Uterus (tissue), 4 donors: Measurements from ENCODE around the gene ROCK2. TPM values are rescaled to one million over a fixed set of nuclear protein-coding genes. Genes with fewer than 3 reads are reported as not detected.
"Not testable (repeated sequence)": the region's sequence is repeated elsewhere in the genome, so short reads cannot be mapped to it uniquely, and the experiment has no call there.

ENCODE experiments used
- DNase-seq, 2 donors: peaks; one replicate each; pipeline ENCODE4 v3.0.0-alpha.2; 2019 to 2020
- H3K27ac ChIP-seq, 2 donors: fragments of 200-600 bp; sonication (generic); 1 replicate in 1 of 2; 2 replicates in 1 of 2; pipeline ENCODE4 v1.5.1; 2016 to 2018
- H3K27me3 ChIP-seq, 2 donors: fragments of 200-600 bp; sonication (generic); one replicate each; pipeline ENCODE4 v1.5.1; 2018 to 2019; ENCODE audit warnings: control low read depth in 1 of 2
- H3K36me3 ChIP-seq, 2 donors: fragments of 200-600 bp; sonication (generic); one replicate each; pipeline ENCODE4 v1.5.1; 2019; ENCODE audit warnings: control low read depth in 1 of 2
- H3K4me1 ChIP-seq, 2 donors: fragments of 200-600 bp; sonication (generic); one replicate each; pipeline ENCODE4 v1.5.1; 2018 to 2019; ENCODE audit warnings: control low read depth in 1 of 2
- H3K4me3 ChIP-seq, 2 donors: fragments of 200-600 bp; sonication (generic); 1 replicate in 1 of 2; 2 replicates in 1 of 2; pipeline ENCODE4 v1.5.1; 2018 to 2019; ENCODE audit warnings: mild to moderate bottlenecking in 1 of 2
- H3K9me3 ChIP-seq, 2 donors: fragments of 200-600 bp; sonication (generic); one replicate each; pipeline ENCODE4 v1.5.1; 2019; ENCODE audit warnings: control low read depth in 1 of 2
- POLR2A ChIP-seq, 2 donors: fragments of 450-650 bp; IDR thresholded peaks; one replicate each; pipeline ENCODE4 v1.6.1; 2016; ENCODE audit warnings: antibody characterized with exemption in 2 of 2, mild to moderate bottlenecking in 1 of 2, moderate library complexity in 1 of 2
- intact Hi-C: fragments of 100-400 bp; cut with DNase I; formaldehyde crosslinking; loops from one replicate; pipeline ENCODE4 v1.15.1; 2023; ENCODE audit warnings: low total_unique reads
- total RNA-seq, 4 donors: library from RNA; depleted of rRNA in 3 of 4; stranded (reverse); fragments of >200 nt in 3 of 4; gene quantifications; one replicate each; pipeline versions ENCODE4 v1.1.0 to v1.2.4, GENCODE V29; 2014 to 2023
- TF ChIP-seq, protein P1 (sequence below), 4 experiments: fragments of 200-600 bp in 2 of 4; fragments of 450-650 bp in 2 of 4; sonication (generic) in 2 of 4; IDR thresholded peaks; one replicate each; pipeline ENCODE4 v1.5.1; 2016 to 2019; ENCODE audit warnings: antibody characterized with exemption in 4 of 4, mild to moderate bottlenecking in 2 of 4, moderate library complexity in 1 of 4
- donor health status: DM: yes; HTN: yes; CAD: no.

Gene ROCK2
- total RNA-seq, 4 donors from 2014 or later: 78.5 to 143 (median 122) TPM

- no peak for DNase-seq
- Histone ChIP-seq H3K27me3 (no peaks in the 10 kb centered on the region), H3K9me3 (no peaks in the 10 kb centered on the region), H3K4me3 (no peak overlapping the region), H3K4me1 (no peaks in the 10 kb centered on the region), H3K27ac (no peak overlapping the region), H3K36me3 (no peaks in the 10 kb centered on the region)
- no peak for TF ChIP-seq POLR2A (IDR thresholded peaks at IDR 0.05)
- TF ChIP-seq, protein P1, sequence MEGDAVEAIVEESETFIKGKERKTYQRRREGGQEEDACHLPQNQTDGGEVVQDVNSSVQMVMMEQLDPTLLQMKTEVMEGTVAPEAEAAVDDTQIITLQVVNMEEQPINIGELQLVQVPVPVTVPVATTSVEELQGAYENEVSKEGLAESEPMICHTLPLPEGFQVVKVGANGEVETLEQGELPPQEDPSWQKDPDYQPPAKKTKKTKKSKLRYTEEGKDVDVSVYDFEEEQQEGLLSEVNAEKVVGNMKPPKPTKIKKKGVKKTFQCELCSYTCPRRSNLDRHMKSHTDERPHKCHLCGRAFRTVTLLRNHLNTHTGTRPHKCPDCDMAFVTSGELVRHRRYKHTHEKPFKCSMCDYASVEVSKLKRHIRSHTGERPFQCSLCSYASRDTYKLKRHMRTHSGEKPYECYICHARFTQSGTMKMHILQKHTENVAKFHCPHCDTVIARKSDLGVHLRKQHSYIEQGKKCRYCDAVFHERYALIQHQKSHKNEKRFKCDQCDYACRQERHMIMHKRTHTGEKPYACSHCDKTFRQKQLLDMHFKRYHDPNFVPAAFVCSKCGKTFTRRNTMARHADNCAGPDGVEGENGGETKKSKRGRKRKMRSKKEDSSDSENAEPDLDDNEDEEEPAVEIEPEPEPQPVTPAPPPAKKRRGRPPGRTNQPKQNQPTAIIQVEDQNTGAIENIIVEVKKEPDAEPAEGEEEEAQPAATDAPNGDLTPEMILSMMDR (IDR thresholded peaks at IDR 0.05): peak; percentile 52 to 69 (median 57)
- intact Hi-C loops: loop anchor here (5.0 to 10.0 kb wide), 2 partner anchors 178 to 210 kb away; no protein-coding TSS in a partner anchor
Observed at GRCh38 chr2:11234309-11234708, 110.1 kb downstream of the ROCK2 start.

DNA sequence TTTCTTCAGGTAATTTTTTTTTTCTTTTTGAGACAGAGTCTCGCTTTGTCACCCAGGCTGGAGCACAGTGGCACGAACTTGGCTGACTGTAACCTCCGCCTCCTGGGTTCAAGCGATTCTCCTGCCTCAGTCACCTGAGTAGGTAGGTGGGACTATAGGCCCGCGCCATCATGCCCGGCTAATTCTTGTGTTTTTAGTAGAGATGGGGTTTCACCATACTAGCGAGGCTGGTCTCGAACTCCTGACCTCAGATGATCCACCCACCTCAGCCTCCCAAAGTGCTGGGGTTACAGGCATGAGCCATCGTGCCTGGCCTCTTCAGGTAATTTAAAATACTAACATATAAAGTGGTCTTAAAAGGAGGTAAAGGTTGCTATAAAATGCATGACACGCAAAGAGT is 113.2 kb downstream of the ROCK2 start:
- intact Hi-C loops: loop anchor here (5.0 to 10.0 kb wide), 2 partner anchors 181 to 214 kb away; no protein-coding TSS in a partner anchor
- H3K4me1 ChIP-seq, DNase-seq, H3K4me3 ChIP-seq, H3K36me3 ChIP-seq, H3K9me3 ChIP-seq, H3K27me3 ChIP-seq, H3K27ac ChIP-seq: not testable (repeated sequence)

DNA sequence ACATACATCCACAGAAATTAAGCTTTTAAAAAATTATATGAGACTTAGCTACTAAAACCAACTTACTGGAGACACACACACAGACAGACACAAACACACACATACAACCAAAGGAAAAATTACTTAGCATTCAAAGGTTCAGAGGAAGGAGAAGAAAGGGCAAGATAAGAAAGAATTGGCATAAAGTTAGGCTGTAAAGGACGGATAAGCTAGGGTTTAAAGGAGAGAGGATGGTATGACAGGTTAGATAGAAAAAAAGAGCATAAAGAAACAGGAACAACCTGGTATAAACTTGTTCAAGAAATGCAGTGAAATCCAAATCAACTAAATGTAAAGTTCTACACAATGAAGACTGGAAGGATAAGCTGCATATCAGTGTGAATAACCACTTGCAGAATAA is 115.7 kb downstream of the ROCK2 start:
- no peak for DNase-seq
- Histone ChIP-seq H3K4me1 (no peaks in the 10 kb centered on the region), H3K27ac (no peak overlapping the region), H3K9me3 (no peaks in the 10 kb centered on the region), H3K4me3 (no peak overlapping the region), H3K36me3 (no peaks in the 10 kb centered on the region), H3K27me3 (no peaks in the 10 kb centered on the region)
- intact Hi-C loops: no loop called here
- no peak for TF ChIP-seq POLR2A (IDR thresholded peaks at IDR 0.05)
- TF ChIP-seq, protein P1 (IDR thresholded peaks at IDR 0.05): no peak

GRCh38 chr2:11227595-11227994 is 116.8 kb downstream of the ROCK2 start:
- DNase-seq: no peak
- no peaks in the 10 kb centered on the region for H3K4me1 ChIP-seq
- no peak for TF ChIP-seq POLR2A (IDR thresholded peaks at IDR 0.05)
- TF ChIP-seq, protein P1 (IDR thresholded peaks at IDR 0.05): no peak
- no peaks in the 10 kb centered on the region for H3K36me3 ChIP-seq
- H3K4me3 ChIP-seq: no peak overlapping the region
- no peaks in the 10 kb centered on the region for H3K9me3 ChIP-seq
- H3K27ac ChIP-seq: no peak overlapping the region
- no peaks in the 10 kb centered on the region for H3K27me3 ChIP-seq
- intact Hi-C loops: no loop called here

- H3K4me3 ChIP-seq: no peak overlapping the region
- intact Hi-C loops: no loop called here
- no peak for TF ChIP-seq POLR2A (IDR thresholded peaks at IDR 0.05)
- TF ChIP-seq, protein P1 (IDR thresholded peaks at IDR 0.05): no peak
Observed at GRCh38 chr2:11224887-11225286, 119.5 kb downstream of the ROCK2 start.

GRCh38 chr2:11222845-11223244 is 121.6 kb downstream of the ROCK2 start:
- Histone ChIP-seq H3K4me1 (no peaks in the 10 kb centered on the region), H3K4me3 (no peak overlapping the region), H3K27me3 (no peaks in the 10 kb centered on the region), H3K9me3 (no peaks in the 10 kb centered on the region), H3K36me3 (no peaks in the 10 kb centered on the region), H3K27ac (no peak overlapping the region)
- DNase-seq: no peak
- TF ChIP-seq, protein P1 (IDR thresholded peaks at IDR 0.05): no peak
- no peak for TF ChIP-seq POLR2A (IDR thresholded peaks at IDR 0.05)
- intact Hi-C loops: no loop called here

More at GRCh38 chr2:11224887-11225286, 119.5 kb downstream of the ROCK2 start:
- no peaks in the 10 kb centered on the region for H3K27me3 ChIP-seq
- no peak overlapping the region for H3K27ac ChIP-seq
- no peaks in the 10 kb centered on the region for H3K4me1 ChIP-seq
- no peaks in the 10 kb centered on the region for H3K36me3 ChIP-seq
- no peaks in the 10 kb centered on the region for H3K9me3 ChIP-seq
- no peak for DNase-seq
